Coronary artery (tissue), 2 donors: ENCODE data around the gene FAM20C.

Experiments used
- DNase-seq: peaks from one replicate; pipeline ENCODE4 v3.0.0-alpha.2; 2017; ENCODE audit warnings: low spot score
- H3K27ac ChIP-seq, 2 donors: fragments of 200-600 bp; sonication (generic); one replicate each; pipeline ENCODE4 v1.5.1; 2016 to 2019
- H3K4me3 ChIP-seq: fragments of 200-600 bp; sonication (generic); 2 replicates; pipeline ENCODE4 v1.5.1; 2016; ENCODE audit warnings: mild to moderate bottlenecking, moderate library complexity
- CTCF ChIP-seq: fragments of 200-600 bp; sonication (generic); IDR thresholded peaks from one replicate; pipeline ENCODE4 v1.5.1; 2019; ENCODE audit warnings: antibody characterized with exemption

Gene FAM20C

GRCh38 chr7:244974-245373 is 52.6 kb downstream of the FAM20C start:
- no peak for TF ChIP-seq CTCF
- Histone ChIP-seq H3K4me3 (no peak overlapping the region), H3K27ac (no peak overlapping the region)
- DNase-seq = no peak

- Histone ChIP-seq H3K4me3 (no peak overlapping the region), H3K27ac (no peak overlapping the region)
- no peak for TF ChIP-seq CTCF
- DNase-seq = no peak
Observed at GRCh38 chr7:245574-246295, 53.4 kb downstream of the FAM20C start.

GRCh38 chr7:246451-246850 is 54.1 kb downstream of the FAM20C start:
- no peak overlapping the region for H3K27ac ChIP-seq
- no peak for TF ChIP-seq CTCF
- H3K4me3 ChIP-seq = no peak overlapping the region
- no peak for DNase-seq

GRCh38 chr7:247181-247580 is 54.8 kb downstream of the FAM20C start:
- no peak for DNase-seq
- Histone ChIP-seq H3K4me3 (no peak overlapping the region), H3K27ac (no peak overlapping the region)
- no peak for TF ChIP-seq CTCF

- Histone ChIP-seq H3K4me3 (no peak overlapping the region), H3K27ac (no peak overlapping the region)
- no peak for TF ChIP-seq CTCF
- DNase-seq = no peak
Observed at GRCh38 chr7:247636-248035, 55.3 kb downstream of the FAM20C start.

GRCh38 chr7:248732-249435 is 56.5 kb downstream of the FAM20C start:
- no peak overlapping the region for H3K27ac ChIP-seq
- no peak for DNase-seq
- no peak for TF ChIP-seq CTCF
- no peak overlapping the region for H3K4me3 ChIP-seq

GRCh38 chr7:249989-250388 is 57.6 kb downstream of the FAM20C start:
- TF ChIP-seq CTCF = no peak
- Histone ChIP-seq H3K4me3 (no peak overlapping the region), H3K27ac (no peak overlapping the region)
- no peak for DNase-seq
